HepG2 (cell line): ENCODE results near the gene ZFP36.
A peak's percentile ranks its signal among the peaks of the same experiment; 100 is the strongest.

Experiments used
- IRF9 ChIP-seq: sonication (generic); formaldehyde crosslinking; IDR thresholded peaks from 2 replicates; pipeline ENCODE4 v1.8.0; 2022; ENCODE audit warnings: missing genetic modification reagents, mild to moderate bottlenecking, borderline replicate concordance
- KLF16 ChIP-seq, 2 experiments: sonication (generic) in 1 of 2; formaldehyde crosslinking in 1 of 2; IDR thresholded peaks; 2 replicates each; pipeline versions ENCODE4 v1.6.1 to v1.8.0; 2016 to 2023; ENCODE audit warnings: missing genetic modification reagents in 2 of 2, missing compliant biosample characterization in 1 of 2
- NBN ChIP-seq: fragments of 450-650 bp; conservative IDR thresholded peaks from 2 replicates; pipeline ENCODE4 v1.6.1; 2017
- NR3C1 ChIP-seq: sonication (generic); formaldehyde crosslinking; IDR thresholded peaks from 2 replicates; pipeline ENCODE4 v1.4.0; 2020; ENCODE audit warnings: missing genetic modification reagents
- ZBTB38 ChIP-seq: sonication (generic); formaldehyde crosslinking; IDR thresholded peaks from 2 replicates; pipeline ENCODE4 v1.5.1; 2020; ENCODE audit warnings: mild to moderate bottlenecking, missing genetic modification reagents
- ZKSCAN1 ChIP-seq: fragments of 150-350 bp; IDR thresholded peaks from 2 replicates; pipeline ENCODE4 v1.6.1; 2014; ENCODE audit warnings: low read length
- ZNF652 ChIP-seq: IDR thresholded peaks from 2 replicates; pipeline ENCODE4 v1.6.1; 2016; ENCODE audit warnings: low read depth, borderline replicate concordance

GRCh38 chr19:39427707-39428106 is 21.1 kb downstream of the ZFP36 start:
- no peak for TF ChIP-seq ZKSCAN1
- no peak for TF ChIP-seq NR3C1 (CRISPR knock-in tag)
- no peak for TF ChIP-seq NBN
- no peak for TF ChIP-seq ZNF652 (CRISPR knock-in tag)
- TF ChIP-seq ZBTB38 (CRISPR knock-in tag): no peak
- TF ChIP-seq KLF16 (CRISPR knock-in tag; IDR thresholded peaks at IDR 0.05): no peak
- TF ChIP-seq IRF9 (CRISPR knock-in tag): 0 out of 2 replicates have a peak, but pooled peaks have one; percentile 11
